ENCODE measurements around the gene PLCH1. TPM values are rescaled to one million over a fixed set of nuclear protein-coding genes. Genes with fewer than 3 reads are reported as not detected.

Gene PLCH1
- total RNA-seq, 1 experiment from 2014 or later: 3.8 TPM

DNA sequence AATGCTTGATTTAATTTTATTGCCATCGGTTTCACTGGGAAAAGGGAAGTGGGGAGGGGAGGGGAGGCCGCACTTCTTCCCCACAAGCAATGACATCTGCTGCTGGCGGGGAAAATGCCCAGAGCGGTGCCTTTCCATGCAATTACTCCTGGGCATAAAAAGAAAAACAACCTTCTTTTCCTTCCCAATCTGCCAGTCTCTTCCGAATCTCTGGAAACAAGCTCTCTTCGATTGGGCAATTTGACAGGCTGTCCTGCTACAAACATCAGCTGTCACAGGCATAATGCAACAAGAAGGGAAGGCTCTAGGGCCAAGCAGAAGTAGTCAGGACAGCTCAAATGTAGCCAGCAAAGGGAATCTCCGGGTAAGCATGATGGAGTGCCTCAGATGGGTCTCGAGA lies 358.0 kb downstream of the PLCH1 start:
- Histone ChIP-seq H2AFZ (ENCODE audit: low read depth, low read length, poor library complexity, severe bottlenecking) (no peak overlapping the region), H3K9me3 (ENCODE audit: control insufficient read depth in 1 of 2, insufficient read depth in 1 of 2, low read depth in 1 of 2, low read length in 2 of 2) (no peaks in the 10 kb centered on the region), H3K4me2 (ENCODE audit: low read length) (no peak overlapping the region), H3K9me2 (ENCODE audit: insufficient read depth) (no peaks in the 10 kb centered on the region), H3K79me2 (ENCODE audit: insufficient read depth, low read length) (no peaks in the 10 kb centered on the region), H3K9ac (ENCODE audit: low read length) (no peak overlapping the region), H3K36me3 (ENCODE audit: control insufficient read depth in 1 of 2, insufficient read depth in 2 of 2, low read length in 2 of 2) (no peaks in the 10 kb centered on the region), H3K27ac (ENCODE audit: low read depth, low read length) (no peak overlapping the region), H4K20me1 (ENCODE audit: insufficient read depth) (no peaks in the 10 kb centered on the region), H3K4me1 (ENCODE audit: control insufficient read depth in 1 of 2, insufficient read depth in 2 of 2, low read length in 2 of 2) (peaks cover 9 to 10% of the 10 kb centered on the region in 2 experiments), H3K4me3 (replicated peaks in 1 of 2; ENCODE audit: low read depth in 1 of 2, low read length in 2 of 2) (no peak overlapping the region), H3K27me3 (ENCODE audit: insufficient read depth, low read length) (no peaks in the 10 kb centered on the region)
- no peak for TF ChIP-seq ELF1 (IDR thresholded peaks at IDR 0.05; ENCODE audit: borderline replicate concordance, low read depth)
- TF ChIP-seq FOSL1 (IDR thresholded peaks at IDR 0.05; ENCODE audit: low read depth): no peak
- TF ChIP-seq EZH2 (IDR thresholded peaks at IDR 0.05): no peak
- no peak for TF ChIP-seq EZH2phosphoT487 (IDR thresholded peaks at IDR 0.05; ENCODE audit: borderline replicate concordance)
- ChIA-PET RAD21 (ENCODE audit: low non-redundant PET in 1 of 2, low total read pairs in 2 of 2, uncharacterized antibody in 2 of 2, unreplicated experiment in 2 of 2) (no interaction called here), CTCF (interaction anchor here (0.9 kb wide), 1 partner anchor 315 kb away, joined by 7 read pairs; no protein-coding TSS in a partner anchor), POLR2A (no interaction called here)
- intact Hi-C loops (cut with micrococcal nuclease): no loop called here
- BruUV-seq (replicated peaks): no TSS peak
- DNase-seq (ENCODE audit: low read depth, low spot score) (no peak), ATAC-seq (no peak)

DNA sequence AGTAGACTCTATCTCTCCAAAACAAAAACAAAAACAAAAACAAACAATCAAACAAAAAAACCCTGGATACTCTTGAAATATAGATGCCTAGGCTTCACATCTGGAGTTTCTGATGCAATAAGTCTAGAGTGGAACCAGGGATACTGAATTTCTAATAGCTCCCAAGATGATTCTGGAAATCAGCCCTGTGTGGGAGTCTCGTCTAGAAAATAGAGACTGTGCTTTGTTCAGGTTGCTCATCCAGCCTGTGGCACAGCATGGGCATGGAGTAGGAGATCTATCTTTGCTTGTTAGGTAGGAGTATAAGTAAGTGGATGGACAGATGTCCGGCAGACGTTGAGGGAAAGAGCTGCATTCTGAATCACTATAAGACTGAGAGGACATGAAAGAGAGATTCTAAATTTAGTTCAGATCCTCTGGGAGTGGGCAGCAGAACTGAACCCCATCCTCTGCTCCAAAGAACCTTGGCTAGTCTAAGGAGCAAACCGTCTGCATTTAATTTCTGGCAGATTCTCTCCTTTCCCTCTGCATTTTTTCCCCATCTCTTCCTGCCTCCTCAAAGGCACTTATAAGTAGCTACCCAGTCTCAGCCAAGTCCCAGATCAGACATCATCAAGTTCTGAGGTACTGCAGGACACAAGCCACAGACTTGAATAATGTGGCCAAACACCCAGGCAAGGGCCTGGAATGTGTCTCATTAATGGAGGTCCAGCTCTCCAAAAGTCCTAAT lies 358.8 kb downstream of the PLCH1 start:
- no peaks in the 10 kb centered on the region for H3K9me2 ChIP-seq (ENCODE audit: insufficient read depth)
- intact Hi-C loops (cut with micrococcal nuclease): no loop called here
- no peak for DNase-seq (ENCODE audit: low read depth, low spot score)
- H3K36me3 ChIP-seq (ENCODE audit: control insufficient read depth in 1 of 2, insufficient read depth in 2 of 2, low read length in 2 of 2): no peaks in the 10 kb centered on the region
- no TSS peak for BruUV-seq (replicated peaks)
- TF ChIP-seq, protein P1, sequence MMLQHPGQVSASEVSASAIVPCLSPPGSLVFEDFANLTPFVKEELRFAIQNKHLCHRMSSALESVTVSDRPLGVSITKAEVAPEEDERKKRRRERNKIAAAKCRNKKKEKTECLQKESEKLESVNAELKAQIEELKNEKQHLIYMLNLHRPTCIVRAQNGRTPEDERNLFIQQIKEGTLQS (IDR thresholded peaks at IDR 0.05): no peak
- RAD21 ChIA-PET (ENCODE audit: low non-redundant PET in 1 of 2, low total read pairs in 2 of 2, uncharacterized antibody in 2 of 2, unreplicated experiment in 2 of 2): no interaction called here
- no peaks in the 10 kb centered on the region for H4K20me1 ChIP-seq (ENCODE audit: insufficient read depth)
- ATAC-seq: no peak
- H3K27me3 ChIP-seq (ENCODE audit: insufficient read depth, low read length): no peaks in the 10 kb centered on the region
- H3K4me3 ChIP-seq (replicated peaks in 1 of 2; ENCODE audit: low read depth in 1 of 2, low read length in 2 of 2): no peak overlapping the region
- no peak overlapping the region for H2AFZ ChIP-seq (ENCODE audit: low read depth, low read length, poor library complexity, severe bottlenecking)
- peaks cover under 1 to 1% of the 10 kb centered on the region in 2 experiments for H3K4me1 ChIP-seq (ENCODE audit: control insufficient read depth in 1 of 2, insufficient read depth in 2 of 2, low read length in 2 of 2)
- no peak overlapping the region for H3K9ac ChIP-seq (ENCODE audit: low read length)
- no peak overlapping the region for H3K4me2 ChIP-seq (ENCODE audit: low read length)
- H3K27ac ChIP-seq (ENCODE audit: low read depth, low read length): no peak overlapping the region
- POLR2A ChIA-PET: no interaction called here
- H3K79me2 ChIP-seq (ENCODE audit: insufficient read depth, low read length): no peaks in the 10 kb centered on the region
- CTCF ChIA-PET: interaction anchor here (0.9 kb wide), 1 partner anchor 316 kb away, joined by 7 read pairs; no protein-coding TSS in a partner anchor
- no peaks in the 10 kb centered on the region for H3K9me3 ChIP-seq (ENCODE audit: control insufficient read depth in 1 of 2, insufficient read depth in 1 of 2, low read depth in 1 of 2, low read length in 2 of 2)
